Endodermal cell (in vitro differentiated cells): ENCODE results near the gene DIPK2B. TPM values are rescaled to one million over a fixed set of nuclear protein-coding genes. Genes with fewer than 3 reads are reported as not detected.

Experiments used
- DNase-seq: peaks from one replicate; pipeline ENCODE4 v3.0.0-alpha.2; 2017
- H3K27ac ChIP-seq: 2 replicates; pipeline ENCODE4 v1.5.1; 2013; ENCODE audit warnings: mild to moderate bottlenecking, low read depth, low read length, moderate library complexity
- H3K27me3 ChIP-seq: 2 replicates; pipeline ENCODE4 v1.6.1; 2013; ENCODE audit warnings: mild to moderate bottlenecking, low read length, moderate library complexity; ENCODE audit not compliant: insufficient read depth, control insufficient read depth, poor library complexity, severe bottlenecking
- H3K36me3 ChIP-seq: 2 replicates; pipeline ENCODE4 v1.7.0; 2013; ENCODE audit warnings: mild to moderate bottlenecking, low read length, moderate library complexity; ENCODE audit not compliant: control insufficient read depth, insufficient read depth
- H3K4me1 ChIP-seq: one replicate; pipeline ENCODE4 v1.7.0; 2013; ENCODE audit warnings: low read length; ENCODE audit not compliant: control insufficient read depth, insufficient read depth
- H3K4me3 ChIP-seq: 2 replicates; pipeline ENCODE4 v1.5.1; 2013; ENCODE audit warnings: mild to moderate bottlenecking, low read length, moderate library complexity
- H3K9ac ChIP-seq: 2 replicates; pipeline ENCODE4 v1.6.1; 2013; ENCODE audit warnings: mild to moderate bottlenecking, low read length, moderate library complexity; ENCODE audit not compliant: poor library complexity, severe bottlenecking; ENCODE audit errors: extremely low read depth
- H3K9me3 ChIP-seq: 2 replicates; pipeline ENCODE4 v1.6.1; 2013; ENCODE audit warnings: mild to moderate bottlenecking, low read length, moderate library complexity; ENCODE audit not compliant: control insufficient read depth
- H3K27ac Mint-ChIP-seq: 2 replicates; pipeline ENCODE4 v1.8.0; 2020; ENCODE audit warnings: mixed read lengths
- H3K27me3 Mint-ChIP-seq: 2 replicates; pipeline ENCODE4 v1.8.0; 2021; ENCODE audit warnings: mild to moderate bottlenecking, mixed read lengths; ENCODE audit not compliant: insufficient read depth
- H3K36me3 Mint-ChIP-seq: 2 replicates; pipeline ENCODE4 v1.8.0; 2020; ENCODE audit warnings: low read depth, mixed read lengths
- H3K4me1 Mint-ChIP-seq: 2 replicates; pipeline ENCODE4 v1.8.0; 2020; ENCODE audit warnings: mixed read lengths
- H3K4me3 Mint-ChIP-seq: 2 replicates; pipeline ENCODE4 v1.8.0; 2020; ENCODE audit warnings: mild to moderate bottlenecking, moderate library complexity, mixed read lengths
- H3K9me3 Mint-ChIP-seq: 2 replicates; pipeline ENCODE4 v1.8.0; 2020; ENCODE audit warnings: mild to moderate bottlenecking, mixed read lengths
- WGBS, 2 experiments: methylation state at CpG; one replicate each; pipeline versions ENCODE4 v1.1.5 to v1.1.7; 2013; ENCODE audit warnings: missing lambda C conversion rate in 2 of 2, mixed read lengths in 1 of 2; ENCODE audit not compliant: insufficient coverage in 1 of 2, insufficient read length in 1 of 2; 5-methylcytosine and 5-hydroxymethylcytosine counted together
- total RNA-seq, 2 donors: library from RNA; stranded (reverse); fragmentation: NEBNext Ultra II Directional in 1 of 2; extraction: Animal tissue kit (Norgen Biotek cat#: 25700) in 1 of 2; gene quantifications; 2 replicates in 1 of 2; 3 replicates in 1 of 2; pipeline ENCODE4 v1.2.1, GENCODE V29; 2021
- TF ChIP-seq, protein P1 (sequence below): fragments of 200-600 bp; sonication (generic); conservative IDR thresholded peaks from 2 replicates; pipeline ENCODE4 v1.5.0; 2021; ENCODE audit warnings: antibody characterized with exemption, mild to moderate bottlenecking

Gene DIPK2B
- total RNA-seq, 2 donors from 2014 or later = not detected

DNA sequence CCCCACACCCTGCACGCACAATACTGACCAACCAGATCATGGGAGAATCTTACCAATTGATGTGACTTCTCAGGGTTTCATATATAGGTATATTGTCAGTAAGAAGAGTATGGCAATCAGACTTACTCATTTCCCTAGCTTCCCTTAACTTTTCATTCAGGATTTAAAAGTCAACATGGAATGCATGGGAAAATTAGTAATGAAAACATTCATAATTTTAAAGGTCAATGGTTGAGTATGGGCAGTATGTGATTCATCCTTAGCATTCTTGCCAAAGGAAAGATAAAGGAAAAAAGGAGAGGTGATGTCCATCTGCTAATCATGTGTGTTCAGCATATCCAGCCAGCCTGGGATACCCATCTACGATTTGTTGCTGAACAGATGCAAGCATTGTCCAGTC lies 4.0 kb downstream of the DIPK2B start:
- Histone ChIP-seq H3K9me3 (no peaks in the 10 kb centered on the region), H3K4me3 (no peak overlapping the region), H3K9ac (no peak overlapping the region), H3K27me3 (no peaks in the 10 kb centered on the region), H3K36me3 (no peaks in the 10 kb centered on the region), H3K4me1 (no peaks in the 10 kb centered on the region), H3K27ac (no peak overlapping the region)
- no peak for DNase-seq
- peaks cover 12% of the 10 kb centered on the region for H3K4me1 Mint-ChIP-seq
- 96 to 100% methylated on average over 1 of the region's 2 CpGs for WGBS, 2 experiments
- no peak overlapping the region for H3K27ac Mint-ChIP-seq
- no peak overlapping the region for H3K4me3 Mint-ChIP-seq
- TF ChIP-seq, protein P1, sequence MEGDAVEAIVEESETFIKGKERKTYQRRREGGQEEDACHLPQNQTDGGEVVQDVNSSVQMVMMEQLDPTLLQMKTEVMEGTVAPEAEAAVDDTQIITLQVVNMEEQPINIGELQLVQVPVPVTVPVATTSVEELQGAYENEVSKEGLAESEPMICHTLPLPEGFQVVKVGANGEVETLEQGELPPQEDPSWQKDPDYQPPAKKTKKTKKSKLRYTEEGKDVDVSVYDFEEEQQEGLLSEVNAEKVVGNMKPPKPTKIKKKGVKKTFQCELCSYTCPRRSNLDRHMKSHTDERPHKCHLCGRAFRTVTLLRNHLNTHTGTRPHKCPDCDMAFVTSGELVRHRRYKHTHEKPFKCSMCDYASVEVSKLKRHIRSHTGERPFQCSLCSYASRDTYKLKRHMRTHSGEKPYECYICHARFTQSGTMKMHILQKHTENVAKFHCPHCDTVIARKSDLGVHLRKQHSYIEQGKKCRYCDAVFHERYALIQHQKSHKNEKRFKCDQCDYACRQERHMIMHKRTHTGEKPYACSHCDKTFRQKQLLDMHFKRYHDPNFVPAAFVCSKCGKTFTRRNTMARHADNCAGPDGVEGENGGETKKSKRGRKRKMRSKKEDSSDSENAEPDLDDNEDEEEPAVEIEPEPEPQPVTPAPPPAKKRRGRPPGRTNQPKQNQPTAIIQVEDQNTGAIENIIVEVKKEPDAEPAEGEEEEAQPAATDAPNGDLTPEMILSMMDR = no peak
- H3K9me3 Mint-ChIP-seq = peaks cover 46% of the 10 kb centered on the region
- H3K27me3 Mint-ChIP-seq = no peaks in the 10 kb centered on the region
- no peaks in the 10 kb centered on the region for H3K36me3 Mint-ChIP-seq

DNA sequence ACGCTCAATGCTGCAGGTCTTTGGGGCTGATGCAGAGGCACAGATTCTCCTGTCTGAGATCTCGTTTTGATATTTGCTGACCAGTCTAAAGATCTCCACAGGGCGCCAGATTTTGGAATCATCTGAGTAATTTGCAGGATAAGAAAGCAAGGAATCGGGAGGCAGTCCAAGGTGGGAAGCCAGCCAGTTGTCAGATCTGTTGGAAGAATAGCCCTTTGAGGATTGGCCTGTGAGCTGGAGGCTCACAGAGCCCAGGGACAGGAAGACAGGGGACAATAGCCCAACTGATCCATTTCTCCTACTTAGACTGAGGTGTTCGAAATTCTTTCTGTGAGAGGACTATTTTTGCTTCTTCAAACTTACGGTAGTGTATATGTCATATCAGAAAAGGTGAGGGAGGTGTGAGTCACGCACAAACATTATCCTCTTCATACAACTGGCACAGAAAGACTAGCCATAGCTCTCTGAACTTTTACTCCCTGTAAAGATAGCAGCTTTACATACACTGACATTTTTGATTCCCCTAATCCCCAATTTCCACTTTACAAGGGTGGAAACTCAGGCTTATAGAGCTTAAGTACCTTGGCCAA lies 8.8 kb downstream of the DIPK2B start:
- no peaks in the 10 kb centered on the region for H3K27me3 Mint-ChIP-seq
- no peak overlapping the region for H3K4me3 ChIP-seq
- no peak overlapping the region for H3K9ac ChIP-seq
- TF ChIP-seq, protein P1 = no peak
- no peaks in the 10 kb centered on the region for H3K36me3 ChIP-seq
- H3K4me3 Mint-ChIP-seq = no peak overlapping the region
- H3K27me3 ChIP-seq = no peaks in the 10 kb centered on the region
- no peak overlapping the region for H3K27ac Mint-ChIP-seq
- no peaks in the 10 kb centered on the region for H3K9me3 ChIP-seq
- DNase-seq = no peak
- H3K4me1 Mint-ChIP-seq = peaks cover 5% of the 10 kb centered on the region
- no peak overlapping the region for H3K27ac ChIP-seq
- no peaks in the 10 kb centered on the region for H3K36me3 Mint-ChIP-seq
- H3K4me1 ChIP-seq = no peaks in the 10 kb centered on the region
- WGBS, 2 experiments = 89 to 100% methylated on average over 1 to 6 of the region's 7 CpGs
- peaks cover 56% of the 10 kb centered on the region for H3K9me3 Mint-ChIP-seq

DNA sequence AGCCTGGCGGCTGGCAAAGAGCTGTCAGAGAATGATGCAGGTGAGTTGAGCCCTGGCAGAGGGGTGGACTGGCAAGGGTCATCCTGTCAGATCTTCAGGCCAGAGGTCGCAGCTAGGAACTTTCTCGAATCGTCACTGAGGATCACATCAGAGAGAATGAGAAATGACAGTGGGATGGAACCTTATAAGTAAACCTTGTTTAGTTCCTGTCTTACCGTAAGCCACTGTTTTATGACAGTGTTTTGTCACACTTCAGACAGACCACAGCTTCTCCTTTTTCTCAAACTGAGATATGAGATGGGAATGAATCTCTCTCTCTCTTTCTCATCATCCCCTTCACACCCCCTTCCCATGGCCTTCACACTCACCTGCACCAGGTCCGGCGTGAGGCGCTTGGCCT lies 9.3 kb downstream of the DIPK2B start:
- no peaks in the 10 kb centered on the region for H3K36me3 Mint-ChIP-seq
- Histone ChIP-seq H3K27me3 (no peaks in the 10 kb centered on the region), H3K4me3 (no peak overlapping the region), H3K9me3 (no peaks in the 10 kb centered on the region), H3K36me3 (no peaks in the 10 kb centered on the region), H3K4me1 (no peaks in the 10 kb centered on the region), H3K9ac (no peak overlapping the region), H3K27ac (no peak overlapping the region)
- no peak overlapping the region for H3K4me3 Mint-ChIP-seq
- peaks cover 59% of the 10 kb centered on the region for H3K9me3 Mint-ChIP-seq
- WGBS, 2 experiments = 88 to 96% methylated on average over 3 to 8 of the region's 8 CpGs
- TF ChIP-seq, protein P1 = no peak
- peaks cover 5% of the 10 kb centered on the region for H3K4me1 Mint-ChIP-seq
- no peaks in the 10 kb centered on the region for H3K27me3 Mint-ChIP-seq
- no peak overlapping the region for H3K27ac Mint-ChIP-seq
- no peak for DNase-seq
